Urothelium cell line (cell line): ENCODE results near the gene IL17C.
"Not testable (repeated sequence)": the region's sequence is repeated elsewhere in the genome, so short reads cannot be mapped to it uniquely, and the experiment has no call there.

Experiments
- DNase-seq: peaks from one replicate; pipeline ENCODE4 v3.0.0; 2011; ENCODE audit warnings: low spot score, mixed read lengths
- FAIRE-seq: peaks from 2 replicates; lab custom pipeline; 2011; peaks lifted over from hg19 to GRCh38; lab: Jason Lieb, UNC

IL17C gene

DNA sequence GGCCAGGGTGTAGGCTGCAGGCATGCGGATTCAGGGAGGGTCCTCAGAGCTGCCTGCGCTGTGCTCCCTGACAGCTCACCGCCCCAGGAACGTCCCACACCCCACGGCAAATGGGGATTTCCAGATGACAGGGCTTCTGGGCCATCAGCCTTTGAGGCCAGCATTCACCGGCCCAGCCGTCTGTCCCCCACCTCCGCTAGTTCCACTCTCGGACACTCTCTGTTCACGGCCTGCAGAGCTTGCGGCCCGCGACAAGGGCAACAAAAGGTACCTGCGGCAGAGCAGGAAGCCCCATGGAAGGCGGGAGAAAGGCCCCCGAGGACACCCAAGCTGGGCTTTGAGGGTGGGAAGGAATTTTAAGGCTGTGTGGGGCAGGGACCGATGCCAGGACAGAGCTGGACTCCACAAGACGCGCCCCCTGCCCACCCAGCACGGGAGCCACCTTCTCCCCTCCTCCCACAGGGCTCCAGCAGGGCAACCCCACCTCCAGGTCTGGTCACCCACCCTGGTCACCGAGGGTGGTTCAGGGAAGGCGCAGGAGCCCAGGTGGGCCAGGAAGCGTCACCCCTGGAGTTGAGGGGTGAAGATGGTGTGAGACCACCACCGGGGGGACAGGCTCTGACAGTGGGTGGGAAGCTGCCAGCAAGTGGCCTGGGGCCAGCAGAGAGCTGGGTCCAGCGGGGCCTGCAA lies 18.1 kb downstream of the IL17C start:
- FAIRE-seq: no peak
- no peak for DNase-seq

GRCh38 chr16:88657371-88657770 lies 19.0 kb downstream of the IL17C start:
- DNase-seq (no peak), FAIRE-seq (no peak)

- DNase-seq (no peak), FAIRE-seq (no peak)
Measured at GRCh38 chr16:88658714-88659113, 20.3 kb downstream of the IL17C start.

GRCh38 chr16:88659160-88659559 lies 20.8 kb downstream of the IL17C start:
- no peak for DNase-seq
- no peak for FAIRE-seq

GRCh38 chr16:88661468-88661867 lies 23.1 kb downstream of the IL17C start:
- DNase-seq (no peak), FAIRE-seq (no peak)

GRCh38 chr16:88662222-88662842 lies 24.0 kb downstream of the IL17C start:
- DNase-seq (no peak), FAIRE-seq (no peak)

DNA sequence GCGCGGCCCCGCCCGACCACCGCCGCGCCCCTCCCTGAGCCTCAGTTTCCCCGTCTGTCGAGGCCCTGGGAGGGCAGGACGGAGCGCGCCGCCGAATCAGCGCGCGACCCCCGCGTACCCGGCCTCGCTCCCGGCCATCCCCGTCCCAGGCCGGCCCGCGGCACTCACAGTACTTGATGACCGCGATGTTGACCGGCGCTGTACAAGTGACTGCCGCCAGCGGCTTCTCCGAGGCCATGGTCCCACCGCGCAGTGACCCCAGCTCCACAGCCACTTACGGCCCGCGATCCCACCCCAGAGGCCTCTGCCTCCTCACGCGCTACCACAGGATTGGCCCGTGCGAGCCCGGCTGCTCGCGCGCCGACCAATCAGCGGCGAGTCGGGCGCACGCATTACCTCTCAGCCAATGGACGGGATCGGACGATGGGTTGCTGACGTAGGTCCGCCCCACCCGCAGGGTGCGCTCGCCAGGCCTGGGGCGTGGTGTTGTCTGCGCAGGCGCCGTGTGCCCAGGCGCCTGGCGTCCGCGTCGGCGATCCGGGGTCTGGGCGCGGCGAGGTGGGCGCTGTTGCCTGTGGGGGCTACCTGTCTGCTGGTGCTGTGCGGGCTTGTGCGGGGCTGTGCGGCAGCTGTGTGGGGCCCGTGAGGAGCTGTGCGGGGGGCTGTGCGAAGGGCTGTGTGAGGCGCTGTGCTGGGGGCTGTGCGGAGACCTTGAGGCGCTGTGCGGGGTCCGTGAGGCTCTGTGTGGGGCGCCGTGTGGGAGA lies 24.7 kb downstream of the IL17C start, which contains the start of gene MVD:
Gene MVD, minus strand, starts transcription at position 249 of the 764 bp plus-strand sequence. Its CDS starts 11 bp downstream, at position 238.
- DNase-seq: peak; percentile 100
- peak; percentile 81 for FAIRE-seq

DNA sequence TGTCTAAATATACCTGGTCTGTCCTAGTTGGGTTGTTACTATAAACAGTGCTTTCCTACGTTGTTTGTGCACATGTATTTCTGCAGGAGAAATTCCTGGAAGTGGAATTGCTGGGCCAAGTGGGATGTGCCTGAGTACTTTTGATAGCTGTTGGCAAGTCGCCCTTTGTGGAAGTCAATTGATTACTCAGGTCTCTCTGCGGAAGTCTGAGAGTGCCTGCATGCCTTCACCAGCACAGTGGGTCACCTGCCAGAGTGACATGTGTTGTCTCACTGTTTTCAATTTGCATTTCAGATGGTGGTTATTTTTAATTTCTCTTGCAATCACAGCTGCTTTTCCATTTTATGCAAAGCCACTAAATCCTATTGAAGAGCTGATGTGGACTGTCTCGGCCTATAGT lies 26.8 kb downstream of the IL17C start:
- DNase-seq (no peak), FAIRE-seq (no peak)

DNA sequence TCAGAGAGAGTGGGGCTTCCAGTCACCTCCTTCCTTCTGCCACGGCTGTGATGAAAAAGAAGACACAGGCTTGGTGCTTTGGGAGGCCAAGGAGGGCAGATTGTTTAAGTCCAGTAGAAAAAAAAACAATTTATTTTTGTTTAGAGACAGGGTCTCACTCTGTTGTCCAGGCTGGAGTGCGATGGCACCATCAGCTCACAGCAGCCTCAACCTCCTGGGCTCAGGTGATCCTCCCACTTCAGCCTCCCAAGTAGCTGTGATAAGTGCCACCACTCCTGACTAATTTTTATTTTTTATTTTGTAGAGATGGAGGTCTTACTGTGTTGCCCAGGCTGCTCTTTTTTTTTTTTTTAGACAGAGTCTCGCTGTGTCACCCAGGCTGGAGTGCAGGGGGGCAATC lies 27.2 kb downstream of the IL17C start:
- DNase-seq (no peak), FAIRE-seq (no peak)

DNA sequence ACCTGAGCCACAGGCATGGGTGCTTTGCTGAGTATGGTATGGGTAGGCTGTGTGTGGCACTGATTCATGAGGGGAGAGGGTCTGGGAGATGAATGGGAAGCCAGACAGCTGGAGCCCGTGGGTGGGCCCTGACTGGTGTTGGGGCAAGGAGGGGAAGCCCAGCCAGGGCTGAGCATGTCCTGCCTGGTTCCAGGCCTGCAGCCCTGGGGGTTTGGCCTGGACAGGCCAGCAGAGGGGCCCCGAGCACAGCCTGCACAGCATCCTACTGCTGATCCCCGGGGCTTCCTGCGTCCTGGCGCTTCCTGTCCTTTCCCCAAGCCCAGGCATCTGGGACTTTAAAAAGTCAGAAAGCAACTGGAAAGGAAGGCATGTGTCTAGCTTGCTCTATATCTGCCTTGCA lies 29.1 kb downstream of the IL17C start:
- FAIRE-seq (no peak), DNase-seq (no peak)

GRCh38 chr16:88669493-88669892 lies 31.1 kb downstream of the IL17C start:
- DNase-seq, FAIRE-seq: not testable (repeated sequence)

DNA sequence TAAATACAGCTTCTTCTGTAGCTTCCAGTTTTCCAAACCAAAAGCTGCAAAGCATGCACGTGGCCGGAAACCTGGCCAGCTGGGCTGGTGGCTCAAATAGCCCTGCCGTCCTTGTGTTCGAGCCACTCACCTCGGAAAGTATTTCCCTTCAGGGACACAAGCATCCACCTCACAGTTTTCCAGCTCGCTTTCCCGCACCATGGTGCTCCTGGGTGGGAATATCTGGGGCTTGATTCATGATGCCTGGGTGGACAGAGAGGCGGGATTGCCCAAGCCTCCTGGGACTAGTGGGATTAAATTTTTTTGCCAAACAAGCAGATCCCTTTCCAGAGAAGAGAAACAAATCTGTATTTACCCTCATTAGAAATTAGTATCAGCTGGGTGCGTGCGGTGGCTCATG lies 31.6 kb downstream of the IL17C start:
- FAIRE-seq: no peak

DNA sequence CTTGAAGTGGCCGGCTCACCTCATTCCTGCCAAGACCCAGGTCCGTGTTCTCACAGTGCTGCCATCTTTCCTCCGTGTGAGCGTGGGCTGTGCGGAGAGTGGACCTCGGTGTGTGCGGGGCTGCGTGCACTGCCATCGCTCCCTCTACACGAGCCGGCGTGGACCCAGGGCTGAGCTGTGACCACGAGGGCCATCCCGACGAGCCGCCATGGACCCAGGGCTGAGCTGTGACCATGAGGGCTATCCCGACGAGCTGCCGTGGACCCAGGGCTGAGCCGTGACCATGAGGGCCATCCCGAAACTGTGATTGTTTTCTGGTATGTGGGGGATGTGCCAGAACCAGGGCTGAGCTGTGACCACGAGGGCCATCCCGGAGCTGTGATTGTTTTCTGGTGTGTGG lies 33.4 kb downstream of the IL17C start:
- FAIRE-seq: no peak
- DNase-seq: no peak

More for the DNA sequence above, 31.6 kb downstream of the IL17C start:
- DNase-seq: no peak

- FAIRE-seq: no peak
- no peak for DNase-seq
Measured at GRCh38 chr16:88672776-88673175, 34.4 kb downstream of the IL17C start.

- FAIRE-seq (no peak), DNase-seq (no peak)
Measured at GRCh38 chr16:88673716-88674379, 35.5 kb downstream of the IL17C start.

DNA sequence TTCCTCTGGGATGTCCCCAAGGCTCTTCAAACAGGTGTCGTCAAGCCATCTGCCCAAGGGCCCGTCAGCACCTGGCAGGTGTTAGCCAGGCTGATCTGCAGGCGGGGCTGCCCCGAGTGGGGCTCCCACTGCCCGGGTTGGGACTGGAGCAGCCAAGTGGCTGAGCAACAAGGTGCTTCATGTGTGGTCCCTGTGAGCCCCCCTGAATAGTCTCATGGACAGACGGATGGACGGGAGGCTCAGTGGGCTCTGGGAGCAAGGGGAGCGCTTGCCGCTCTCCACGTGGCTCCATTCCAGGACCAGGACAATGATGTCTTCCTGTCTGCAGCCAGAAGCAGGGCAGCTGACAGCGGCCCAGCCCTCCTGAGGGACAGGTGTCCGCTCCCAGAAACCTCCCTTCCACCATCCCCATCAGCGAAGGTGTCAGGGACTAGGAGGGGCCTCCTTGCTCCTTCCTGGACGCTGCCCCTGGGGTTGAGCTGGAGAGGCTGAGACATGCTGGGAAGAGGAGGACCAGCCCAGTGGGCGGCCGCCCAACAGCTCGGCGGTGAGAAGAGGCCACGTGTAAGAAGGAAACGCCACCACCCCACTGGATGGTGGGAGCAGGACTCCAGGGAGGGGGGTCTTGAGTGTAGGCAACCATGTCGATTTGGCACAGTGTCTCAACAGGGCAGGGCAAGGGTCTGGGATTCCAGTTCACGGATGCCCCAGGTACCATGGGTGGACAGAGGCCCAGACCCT lies 38.3 kb downstream of the IL17C start:
- DNase-seq: no peak
- FAIRE-seq: no peak

- DNase-seq (no peak), FAIRE-seq (no peak)
Measured at GRCh38 chr16:88677721-88678120, 39.3 kb downstream of the IL17C start.

DNA sequence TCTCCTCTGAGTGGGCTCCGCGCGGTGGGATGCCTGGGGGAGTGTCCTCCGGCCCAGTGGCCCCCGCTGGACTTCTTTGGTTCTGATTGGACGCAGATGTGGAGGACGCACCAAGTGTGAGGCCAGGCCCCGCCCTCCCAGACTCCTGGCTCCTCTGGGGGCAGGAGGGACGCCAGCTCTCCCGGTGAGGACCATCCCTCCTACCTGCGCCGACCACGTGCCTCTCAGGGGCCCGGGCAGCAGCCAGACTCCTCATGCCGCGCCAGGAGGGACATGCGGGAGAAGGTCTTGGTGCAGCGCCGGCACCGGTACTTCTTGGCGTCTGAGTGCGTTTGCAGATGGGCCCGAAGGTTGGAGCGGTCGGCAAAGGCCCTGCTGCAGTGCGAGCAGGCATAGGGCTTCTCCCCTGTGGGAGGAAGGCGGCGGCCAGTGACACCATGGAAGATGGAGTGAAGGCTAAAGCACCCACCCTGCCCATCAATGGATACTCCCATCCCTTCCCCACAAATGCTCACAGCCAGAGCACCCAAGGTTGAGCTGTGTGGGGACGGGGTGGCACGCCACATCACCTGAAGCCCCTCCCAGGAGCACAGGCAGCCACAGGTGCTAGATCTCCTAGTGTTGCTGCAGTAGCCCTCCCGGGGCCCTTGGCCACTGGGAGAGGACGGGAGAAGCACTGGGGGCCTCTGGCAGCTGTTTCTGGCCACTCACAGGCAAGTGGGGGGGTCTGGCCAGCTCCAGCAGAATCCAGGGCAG lies 40.0 kb downstream of the IL17C start:
- DNase-seq (no peak), FAIRE-seq (no peak)

DNA sequence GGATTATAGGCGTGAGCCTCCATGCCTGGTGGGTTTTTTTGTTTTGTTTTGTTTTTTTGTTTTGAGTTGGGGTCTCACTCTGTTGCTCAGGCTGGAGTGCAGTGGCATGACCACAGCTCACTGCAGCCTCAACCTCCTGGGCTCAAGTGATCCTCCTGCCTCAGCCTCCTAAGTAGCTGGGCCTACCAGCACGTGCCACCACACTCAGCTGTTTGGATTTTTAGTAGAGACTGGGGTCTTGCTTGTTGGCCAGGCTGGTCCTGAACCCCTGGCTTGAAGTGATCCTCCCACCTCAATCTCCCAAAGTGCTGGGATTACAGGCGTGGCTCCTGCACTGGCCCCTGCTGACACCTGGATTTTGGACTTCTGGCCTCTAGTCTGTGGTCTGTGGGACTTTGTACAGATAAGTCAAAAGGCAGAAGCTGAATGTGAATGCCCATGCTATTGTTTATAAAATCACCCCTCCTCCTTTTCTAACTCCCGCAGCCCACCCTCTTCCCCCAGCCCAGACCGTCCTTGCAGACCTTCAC lies 42.2 kb downstream of the IL17C start:
- FAIRE-seq: no peak
- no peak for DNase-seq
